ENCODE results near the gene CYP2B6.
"Not testable (repeated sequence)": the region's sequence is repeated elsewhere in the genome, so short reads cannot be mapped to it uniquely, and the experiment has no call there.

The CYP2B6 gene

DNA sequence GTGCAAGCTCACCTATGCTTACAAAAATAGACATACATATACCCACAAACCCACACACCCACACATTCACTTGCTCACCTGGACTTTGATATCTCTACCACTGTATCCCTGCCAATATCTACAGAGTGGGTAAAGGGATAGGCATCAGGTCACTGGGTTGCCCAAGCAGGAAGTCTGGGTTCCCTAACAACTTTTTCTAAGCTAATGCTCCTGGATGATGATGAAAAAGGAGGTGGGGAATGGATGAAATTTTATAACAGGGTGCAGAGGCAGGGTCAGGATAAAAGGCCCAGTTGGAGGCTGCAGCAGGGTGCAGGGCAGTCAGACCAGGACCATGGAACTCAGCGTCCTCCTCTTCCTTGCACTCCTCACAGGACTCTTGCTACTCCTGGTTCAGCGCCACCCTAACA lies at the start of gene CYP2B6:
Gene CYP2B6, plus strand, starts transcription at position 311 of the 410 bp plus-strand sequence. Its CDS starts 24 bp downstream, at position 335.
- DNase-seq (ENCODE audit: low spot score) = no peak

DNA sequence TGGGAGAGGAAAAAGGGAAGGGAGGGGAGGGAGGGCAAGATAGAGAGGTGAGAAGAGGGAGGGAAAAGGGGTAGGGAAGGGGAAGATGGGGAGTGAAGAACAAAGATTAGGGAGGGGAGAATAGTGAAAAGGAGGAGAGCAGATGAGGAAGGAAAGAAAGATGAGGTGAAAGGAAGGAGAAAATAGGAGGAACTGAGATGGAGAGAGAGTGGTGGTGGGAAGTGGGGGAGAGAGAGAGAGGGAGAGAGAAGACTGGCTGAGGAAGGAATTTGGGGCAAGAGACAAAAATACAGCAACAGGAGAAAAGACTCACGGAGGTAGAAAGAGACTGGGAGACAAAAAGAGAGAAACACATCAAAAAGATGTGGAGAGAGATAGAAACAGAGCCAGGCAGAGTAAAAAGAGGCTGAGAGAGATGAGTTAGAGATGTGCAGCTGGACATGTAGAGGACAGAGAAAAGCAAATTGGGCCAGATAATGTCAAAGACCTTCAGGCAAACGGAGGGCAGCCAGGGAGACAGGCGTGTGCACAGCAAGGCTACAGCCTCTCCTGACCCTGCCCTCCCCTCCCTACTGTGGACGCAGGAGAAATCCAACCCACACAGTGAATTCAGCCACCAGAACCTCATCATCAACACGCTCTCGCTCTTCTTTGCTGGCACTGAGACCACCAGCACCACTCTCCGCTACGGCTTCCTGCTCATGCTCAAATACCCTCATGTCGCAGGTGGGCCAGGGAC lies 49.4 kb upstream of the CYP2B6 start:
- DNase-seq (ENCODE audit: low spot score) = no peak

DNA sequence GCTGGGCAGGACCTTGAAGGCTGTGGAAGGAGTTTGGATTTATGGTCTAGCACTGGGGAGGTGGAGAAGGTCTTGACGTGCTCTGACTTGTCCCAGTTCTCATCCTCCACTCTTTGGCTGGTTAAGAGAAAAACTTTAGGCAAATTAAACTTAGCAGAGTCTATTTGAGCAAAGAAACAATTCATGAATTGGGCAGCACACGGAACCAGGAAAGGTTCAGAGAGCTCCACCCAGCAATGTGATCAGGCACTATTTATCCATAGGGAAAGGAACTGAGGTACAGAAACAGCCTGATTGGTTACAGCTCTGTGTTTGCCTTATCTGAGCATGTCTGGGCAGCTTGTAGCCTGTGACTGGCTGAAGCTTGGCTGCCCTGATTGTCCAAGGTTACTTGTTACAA lies 45.4 kb upstream of the CYP2B6 start:
- no peak for DNase-seq (ENCODE audit: low spot score)

DNA sequence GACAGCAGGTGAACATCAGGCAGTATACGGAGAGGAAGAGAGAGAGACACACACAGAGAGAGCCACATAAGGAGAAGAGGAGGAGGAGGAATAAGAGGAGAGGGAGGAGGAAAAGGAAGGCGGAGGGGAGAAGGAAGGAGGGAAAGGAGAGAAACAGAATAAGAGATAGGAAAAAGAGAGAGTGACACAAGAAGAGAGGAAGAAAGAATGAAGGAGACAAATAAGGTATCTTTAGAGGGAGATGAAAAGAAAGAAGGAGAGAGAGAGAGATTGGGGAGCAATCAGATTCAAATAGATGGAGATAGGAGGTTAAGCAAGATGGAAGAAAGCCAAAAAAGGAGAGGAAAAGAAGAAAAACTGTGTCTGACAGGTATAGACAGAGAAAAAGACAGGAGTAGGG lies 44.0 kb upstream of the CYP2B6 start:
- DNase-seq (ENCODE audit: low spot score) = no peak

DNA sequence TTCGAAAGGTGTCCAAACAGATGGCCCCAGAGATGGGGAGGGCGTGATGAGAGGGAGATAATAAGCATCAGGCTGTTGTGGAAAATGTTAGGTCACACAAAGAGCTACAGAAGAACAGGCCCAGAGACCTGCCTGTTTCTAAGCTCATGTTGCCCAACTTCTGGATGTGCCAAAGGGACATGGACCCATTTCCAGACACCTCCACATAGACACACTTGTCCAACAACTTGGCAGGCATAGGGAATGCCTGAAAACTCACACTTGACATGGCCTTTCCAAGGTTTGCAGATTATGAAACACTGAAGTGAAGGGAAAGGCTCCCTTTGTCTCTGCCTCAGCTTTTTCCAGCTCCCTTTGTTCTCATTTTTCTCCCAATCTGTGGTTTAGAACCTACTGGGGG lies 43.5 kb upstream of the CYP2B6 start:
- DNase-seq (ENCODE audit: low spot score) = no peak

DNA sequence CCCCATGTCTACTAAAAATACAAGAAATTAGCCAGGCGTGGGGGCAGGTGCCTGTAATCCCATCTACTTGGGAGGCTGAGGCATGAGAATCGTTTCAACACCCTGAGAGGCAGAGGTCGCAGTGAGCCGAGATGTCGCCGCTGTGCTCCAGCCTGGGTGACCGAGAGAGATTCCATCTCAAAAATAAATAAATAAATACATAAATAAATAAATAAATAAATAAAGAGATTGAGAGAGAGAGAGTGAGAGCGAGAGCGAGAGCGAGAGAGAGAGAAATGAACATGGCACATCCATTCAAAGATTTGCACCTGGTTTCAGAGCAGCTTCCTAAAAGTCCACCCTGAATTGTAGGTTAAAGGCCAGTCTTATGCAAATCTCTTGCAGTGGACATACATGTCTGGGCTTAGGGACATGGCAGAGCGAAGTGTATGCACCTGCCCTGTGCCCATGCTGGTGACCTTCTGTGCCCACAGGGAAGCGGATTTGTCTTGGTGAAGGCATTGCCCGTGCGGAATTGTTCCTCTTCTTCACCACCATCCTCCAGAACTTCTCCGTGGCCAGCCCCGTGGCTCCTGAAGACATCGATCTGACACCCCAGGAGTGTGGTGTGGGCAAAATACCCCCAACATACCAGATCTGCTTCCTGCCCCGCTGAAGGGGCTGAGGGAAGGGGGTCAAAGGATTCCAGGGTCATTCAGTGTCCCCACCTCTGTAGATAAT lies 42.3 kb upstream of the CYP2B6 start:
- no peak for DNase-seq (ENCODE audit: low spot score)

DNA sequence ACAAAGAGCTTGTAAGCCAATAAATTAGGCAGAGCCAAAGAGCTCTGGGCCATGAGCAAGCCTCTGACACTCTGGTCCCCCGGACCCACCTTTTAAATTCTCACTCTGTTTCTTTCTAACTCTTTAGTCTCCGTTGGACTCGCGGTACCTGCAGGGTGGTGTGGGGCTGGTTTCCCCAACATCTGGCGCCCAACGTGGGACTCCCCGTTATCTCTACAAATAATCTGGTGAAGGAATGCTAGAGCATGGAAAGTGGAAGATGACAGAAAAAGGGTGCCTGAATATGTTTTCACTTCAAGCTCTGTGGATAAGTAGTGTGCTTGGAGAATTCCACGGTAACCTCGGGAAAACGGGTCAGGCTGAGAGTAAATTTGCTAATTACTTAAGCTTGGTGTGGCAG lies 36.5 kb upstream of the CYP2B6 start:
- DNase-seq (ENCODE audit: low spot score) = no peak

DNA sequence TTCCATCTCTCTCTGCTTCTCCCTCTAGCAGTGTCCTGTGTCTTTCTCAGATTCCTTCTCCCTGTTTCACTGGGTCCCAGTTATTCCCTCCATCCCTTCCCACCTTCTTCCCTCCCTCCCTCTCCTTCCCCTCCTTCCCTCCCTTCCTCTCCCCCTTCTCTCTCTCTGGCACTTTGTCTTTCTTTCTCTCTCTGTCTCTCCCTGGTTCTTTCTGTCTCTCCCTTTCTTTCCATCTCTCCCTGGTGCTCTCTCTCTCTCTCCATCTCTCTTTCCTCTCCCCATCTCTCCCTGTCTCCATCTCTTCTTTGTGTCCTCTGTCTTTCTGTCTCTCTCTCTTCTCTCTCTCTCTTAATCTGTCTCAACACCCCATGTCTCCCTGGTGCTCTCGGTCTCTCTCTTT lies 31.7 kb upstream of the CYP2B6 start:
- DNase-seq (ENCODE audit: low spot score) = no peak

DNA sequence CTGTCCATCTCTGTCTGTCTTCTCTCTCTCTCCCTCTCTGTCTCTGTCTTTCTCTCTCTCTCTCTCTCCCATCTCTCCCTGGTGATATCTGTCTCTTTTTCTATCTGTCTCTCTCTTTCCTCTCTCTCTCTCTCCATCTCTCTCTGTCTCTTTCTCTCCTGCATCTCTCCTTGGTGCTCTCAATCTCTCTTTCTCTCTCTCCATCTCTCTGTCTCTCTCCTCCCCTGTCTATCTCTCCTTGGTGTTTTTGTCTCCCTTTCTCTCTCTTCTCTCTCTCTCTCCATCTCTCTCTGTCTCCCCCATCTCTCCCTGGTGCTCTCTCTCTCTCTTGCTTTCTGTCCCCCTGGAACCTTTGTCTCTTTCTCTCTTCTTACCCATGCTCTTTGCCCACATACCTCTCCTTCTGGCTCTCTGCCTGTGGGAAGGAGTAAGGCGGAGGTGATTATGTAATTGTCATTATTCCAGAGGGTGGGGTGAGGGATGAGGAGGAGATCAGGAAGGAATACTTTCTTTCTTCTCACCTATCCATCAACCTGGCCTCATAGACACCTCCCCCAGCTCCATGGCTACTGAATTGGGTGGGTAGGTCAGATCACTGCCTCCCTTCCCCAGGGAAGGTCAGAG lies 30.9 kb upstream of the CYP2B6 start:
- no peak for DNase-seq (ENCODE audit: low spot score)

DNA sequence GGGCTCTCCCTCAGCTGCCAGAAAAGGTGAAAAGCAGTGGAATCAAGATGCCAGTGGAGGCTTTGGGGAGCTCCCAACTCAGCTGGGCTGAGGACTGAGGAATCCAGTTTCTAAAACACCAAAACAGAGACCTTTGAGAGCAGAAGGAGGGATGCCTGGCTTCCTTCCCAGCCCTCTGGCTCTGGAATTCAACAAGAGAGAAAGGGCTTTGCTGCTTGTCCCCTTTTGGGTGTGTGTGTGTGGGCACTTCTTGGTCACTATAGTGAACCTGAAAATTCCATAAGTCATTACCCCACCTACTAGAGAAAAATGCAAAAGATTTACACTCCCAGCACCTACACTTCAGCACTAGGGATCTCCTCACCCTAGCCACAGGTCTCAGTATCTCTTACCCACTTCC lies 30.3 kb upstream of the CYP2B6 start:
- DNase-seq (ENCODE audit: low spot score) = no peak

DNA sequence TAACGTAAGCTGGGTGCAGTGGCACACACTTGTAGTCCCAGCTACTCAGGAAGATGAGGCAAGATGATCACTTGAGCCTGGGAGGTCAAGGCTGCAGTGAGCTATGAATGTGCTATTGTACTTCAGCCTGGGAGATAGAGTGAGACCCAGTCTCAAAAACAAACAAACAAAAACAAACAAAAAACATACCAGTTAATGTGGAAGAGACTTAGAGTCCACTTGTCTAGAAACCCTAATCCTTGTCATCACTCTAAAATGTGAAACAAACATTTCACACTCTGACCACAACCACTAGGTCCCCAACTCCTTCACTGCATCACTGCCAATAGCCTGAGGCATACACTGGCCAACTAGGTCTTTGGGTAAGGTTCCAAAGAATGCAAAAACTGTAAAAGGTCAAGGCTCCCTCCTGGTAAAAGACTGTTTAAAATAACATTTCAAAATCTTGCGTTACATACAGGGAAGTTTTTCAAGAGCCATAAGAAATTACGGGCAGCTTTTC lies 28.6 kb upstream of the CYP2B6 start:
- DNase-seq (ENCODE audit: low spot score) = no peak

DNA sequence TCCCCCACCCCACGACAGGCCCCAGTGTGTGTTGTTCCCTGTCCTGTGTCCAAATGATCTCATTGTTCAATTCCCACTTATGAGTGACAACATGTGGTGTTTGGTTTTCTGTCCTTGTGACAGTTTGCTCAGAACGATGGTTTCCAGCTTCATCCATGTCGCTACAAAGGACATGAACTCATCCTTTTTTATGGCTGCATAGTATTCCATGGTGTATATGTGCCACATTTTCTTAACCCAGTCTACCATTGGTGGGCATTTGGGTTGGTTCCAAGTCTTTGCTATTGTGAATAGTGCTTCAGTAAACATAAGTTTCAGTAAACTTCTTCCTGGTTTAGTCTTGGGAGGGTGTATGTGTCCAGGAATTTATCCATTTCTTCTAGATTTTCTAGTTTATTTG lies 26.7 kb upstream of the CYP2B6 start:
- DNase-seq (ENCODE audit: low spot score) = not testable (repeated sequence)

DNA sequence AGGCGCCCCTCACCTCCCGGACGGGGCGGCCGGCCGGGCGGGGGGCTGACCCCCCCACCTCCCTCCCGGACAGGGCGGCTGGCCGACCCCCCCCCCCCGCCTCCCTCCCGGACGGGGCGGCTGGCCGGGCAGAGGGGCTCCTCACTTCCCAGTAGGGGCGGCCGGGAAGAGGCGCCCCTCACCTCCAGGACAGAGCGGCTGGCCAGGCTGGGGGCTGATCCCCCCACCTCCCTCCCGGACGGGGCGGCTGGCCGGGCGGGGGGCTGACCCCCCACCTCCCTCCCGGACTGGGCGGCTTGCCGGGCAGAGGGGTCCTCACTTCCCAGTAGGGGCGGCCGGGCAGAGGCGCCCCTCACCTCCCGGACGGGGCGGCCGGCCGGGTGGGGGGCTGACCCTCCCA lies 25.7 kb upstream of the CYP2B6 start:
- not testable (repeated sequence) for DNase-seq (ENCODE audit: low spot score)

DNA sequence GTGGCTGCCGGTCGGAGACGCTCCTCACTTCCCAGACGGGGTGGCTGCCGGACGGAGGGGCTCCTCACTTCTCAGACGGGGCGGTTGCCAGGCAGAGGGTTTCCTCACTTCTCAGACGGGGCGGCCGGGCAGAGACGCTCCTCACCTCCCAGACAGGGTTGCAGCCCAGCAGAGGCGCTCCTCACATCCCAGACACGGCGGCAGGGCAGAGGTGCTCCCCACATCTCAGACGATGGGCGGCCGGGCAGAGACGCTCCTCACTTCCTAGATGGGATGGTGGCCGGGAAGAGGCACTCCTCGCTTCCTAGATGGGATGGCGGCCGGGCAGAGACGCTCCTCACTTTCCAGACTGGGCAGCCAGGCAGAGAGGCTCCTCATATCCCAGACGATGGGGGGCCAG lies 24.5 kb upstream of the CYP2B6 start:
- not testable (repeated sequence) for DNase-seq (ENCODE audit: low spot score)

DNA sequence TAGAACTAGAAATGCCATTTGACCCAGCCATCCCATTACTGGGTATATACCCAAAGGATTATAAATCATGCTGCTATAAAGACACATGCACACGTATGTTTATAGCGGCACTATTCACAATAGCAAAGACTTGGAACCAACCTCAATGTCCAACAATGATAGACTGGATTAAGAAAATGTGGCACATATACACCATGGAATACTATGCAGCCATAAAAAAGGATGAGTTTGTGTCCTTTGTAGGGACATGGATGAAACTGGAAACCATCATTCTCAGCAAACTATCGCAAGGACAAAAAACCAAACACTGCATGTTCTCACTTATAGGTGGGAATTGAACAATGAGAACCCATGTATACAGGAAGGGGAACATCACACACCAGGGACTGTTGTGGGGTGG lies 23.0 kb upstream of the CYP2B6 start:
- not testable (repeated sequence) for DNase-seq (ENCODE audit: low spot score)

DNA sequence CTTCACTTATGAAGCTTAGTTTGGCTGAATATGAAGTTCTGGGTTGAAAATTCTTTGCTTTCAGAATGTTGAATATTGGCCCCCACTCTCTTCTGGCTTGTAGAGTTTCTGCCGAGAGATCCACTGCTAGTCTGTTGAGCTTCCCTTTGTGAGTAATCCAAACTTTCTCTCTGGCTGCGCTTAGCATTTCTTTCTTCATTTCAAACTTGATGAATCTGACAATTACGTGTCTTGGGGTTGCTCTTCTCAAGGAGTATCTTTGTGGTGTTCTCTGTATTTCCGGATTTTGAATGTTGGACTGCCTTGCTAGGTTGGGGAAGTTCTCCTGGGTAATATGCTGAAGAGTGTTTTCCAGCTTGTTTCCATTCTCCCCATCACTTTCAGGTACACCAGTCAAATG lies 21.4 kb upstream of the CYP2B6 start:
- peak; percentile 32 for DNase-seq (ENCODE audit: low spot score)

DNA sequence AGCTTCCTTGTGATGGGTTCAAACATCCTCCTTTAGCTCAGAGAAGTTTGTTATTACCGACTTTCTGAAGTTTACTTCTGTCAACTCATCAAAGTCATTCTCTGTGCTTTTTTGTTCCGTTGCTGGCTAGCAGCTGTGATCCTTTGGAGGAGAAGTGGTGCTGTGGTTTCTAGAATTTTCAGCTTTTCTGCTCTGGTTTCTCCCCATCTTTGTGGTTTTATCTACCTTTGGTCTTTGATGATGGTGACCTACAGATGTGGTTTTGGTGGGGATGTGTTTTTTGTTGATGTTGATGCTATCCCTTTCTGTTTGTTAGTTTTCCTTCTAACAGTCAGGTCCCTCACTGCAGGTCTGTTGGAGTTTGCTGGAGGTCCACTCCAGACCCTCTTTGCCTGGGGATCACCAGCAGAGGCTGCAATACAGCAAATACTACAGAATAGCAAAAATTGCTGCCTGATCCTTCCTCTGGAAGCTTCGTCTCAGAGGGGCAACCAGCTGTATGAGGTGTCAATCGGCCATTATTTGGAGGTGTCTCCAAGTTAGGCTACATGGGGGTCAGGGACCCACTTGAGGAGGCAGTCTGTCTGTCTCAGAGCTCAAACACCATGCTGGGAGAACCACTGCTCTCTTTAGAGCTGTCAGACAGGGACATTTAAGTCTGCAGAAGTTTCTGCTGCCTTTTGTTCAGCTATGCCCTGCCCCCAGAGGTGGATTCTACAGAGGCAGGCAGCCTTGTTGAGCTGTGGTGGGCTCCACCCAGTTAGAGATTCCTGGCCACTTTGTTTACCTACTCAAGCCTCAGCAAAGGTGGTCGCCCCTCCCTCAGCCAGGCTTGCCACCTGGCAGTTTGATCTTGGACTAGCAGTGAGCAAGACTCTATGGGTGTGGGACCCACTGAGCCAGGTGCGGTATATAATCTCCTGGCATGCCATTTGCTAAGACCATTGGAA lies 20.4 kb upstream of the CYP2B6 start:
- DNase-seq (ENCODE audit: low spot score) = peak; percentile 56

DNA sequence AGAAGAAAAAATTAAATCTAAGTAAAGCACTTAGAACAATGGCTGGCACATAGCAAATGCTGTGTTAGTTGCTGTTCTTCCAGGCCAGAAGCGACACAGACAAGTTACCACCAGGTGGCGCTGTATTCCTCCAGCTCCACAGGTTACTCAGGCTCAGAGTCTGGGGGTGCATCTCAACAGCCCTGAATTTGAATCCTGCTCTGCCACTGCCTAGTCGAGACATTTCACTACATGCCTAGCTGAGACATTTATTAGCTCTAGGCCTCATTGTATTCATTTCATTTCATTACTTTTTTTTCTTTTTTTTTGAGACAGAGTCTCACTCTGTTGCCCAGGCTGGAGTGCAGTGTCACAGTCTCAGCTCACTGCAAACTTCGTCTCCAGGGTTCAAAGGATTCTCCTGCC lies 16.4 kb upstream of the CYP2B6 start:
- DNase-seq (ENCODE audit: low spot score) = peak; percentile 85

DNA sequence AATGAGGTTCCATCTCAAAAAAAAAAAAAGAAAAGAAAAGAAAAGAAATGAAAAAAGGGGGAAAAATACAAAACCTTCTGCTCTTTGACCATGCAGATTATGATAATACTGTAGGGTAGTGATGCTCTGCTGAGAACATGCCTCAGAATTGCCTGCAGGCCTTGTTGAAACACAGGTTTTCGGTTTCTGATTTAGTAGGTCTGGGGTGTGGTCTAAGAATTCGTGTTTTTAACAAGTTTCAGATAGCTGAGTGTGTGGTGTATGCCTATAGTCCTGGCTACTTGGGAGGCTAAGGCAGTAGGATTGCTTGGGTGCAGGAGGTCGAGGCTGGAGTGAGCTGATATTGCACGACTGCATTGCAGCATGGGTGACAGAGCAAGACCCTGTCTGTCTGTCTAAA lies 14.9 kb upstream of the CYP2B6 start:
- DNase-seq (ENCODE audit: low spot score) = no peak

DNA sequence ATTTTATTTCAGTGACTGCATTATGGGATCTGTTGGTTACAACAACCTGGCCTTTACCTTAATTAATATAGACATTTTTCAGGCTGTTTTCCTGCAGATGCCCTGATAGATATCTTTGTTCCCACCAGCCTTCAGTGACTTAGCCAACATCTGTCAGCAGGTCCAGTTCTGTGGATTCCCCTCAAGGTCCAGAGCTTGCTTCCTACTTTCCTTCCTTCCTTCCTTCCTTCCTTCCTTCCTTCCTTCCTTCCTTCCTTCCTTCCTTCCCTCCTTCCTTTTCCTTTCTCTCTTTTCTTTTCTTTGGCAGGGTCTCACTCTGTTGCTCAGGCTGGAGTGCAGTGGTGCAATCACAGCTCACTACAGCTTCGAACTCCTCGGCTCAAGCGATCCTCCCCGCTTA lies 14.4 kb upstream of the CYP2B6 start:
- DNase-seq (ENCODE audit: low spot score) = no peak

DNA sequence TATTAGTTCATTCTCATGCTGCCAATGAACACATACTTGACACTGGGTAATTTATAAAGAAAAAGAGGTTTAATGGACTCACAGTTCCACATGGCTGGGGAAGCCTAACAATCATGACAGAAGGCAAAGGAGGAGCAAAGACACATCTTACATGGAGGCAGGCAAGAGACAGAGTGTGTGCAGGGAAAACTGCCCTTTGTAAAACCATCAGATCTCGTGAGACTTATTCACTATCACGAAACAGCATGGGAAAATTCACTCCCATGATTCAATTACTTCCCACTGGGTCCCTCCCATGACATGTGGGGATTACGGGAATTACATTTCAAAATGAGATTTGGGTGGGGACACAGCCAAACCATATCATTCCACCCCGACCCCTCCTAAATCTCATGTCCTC lies 11.3 kb upstream of the CYP2B6 start:
- DNase-seq (ENCODE audit: low spot score) = not testable (repeated sequence)
